ENCODE data around the gene CIDEC.

DNA sequence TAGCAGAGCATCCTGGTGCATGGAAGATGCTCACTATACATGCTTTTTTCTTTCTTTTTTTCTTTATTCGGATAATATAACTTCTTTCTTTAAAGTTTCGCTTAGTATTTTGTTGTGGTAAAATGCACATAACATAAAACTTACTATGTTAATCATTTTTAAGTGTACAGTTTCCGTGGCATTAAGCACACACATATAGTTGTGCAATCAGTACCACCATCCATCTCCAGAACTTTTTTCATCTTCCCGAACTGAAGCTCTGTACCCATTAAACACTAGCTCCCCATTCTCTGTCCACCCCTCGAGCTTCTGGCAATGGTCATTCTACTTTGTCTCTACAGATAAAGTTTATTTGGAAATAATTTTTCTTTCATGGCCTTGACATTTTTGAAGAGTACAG, 9.4 kb upstream of the CIDEC start:
- TF ChIP-seq, protein P1, sequence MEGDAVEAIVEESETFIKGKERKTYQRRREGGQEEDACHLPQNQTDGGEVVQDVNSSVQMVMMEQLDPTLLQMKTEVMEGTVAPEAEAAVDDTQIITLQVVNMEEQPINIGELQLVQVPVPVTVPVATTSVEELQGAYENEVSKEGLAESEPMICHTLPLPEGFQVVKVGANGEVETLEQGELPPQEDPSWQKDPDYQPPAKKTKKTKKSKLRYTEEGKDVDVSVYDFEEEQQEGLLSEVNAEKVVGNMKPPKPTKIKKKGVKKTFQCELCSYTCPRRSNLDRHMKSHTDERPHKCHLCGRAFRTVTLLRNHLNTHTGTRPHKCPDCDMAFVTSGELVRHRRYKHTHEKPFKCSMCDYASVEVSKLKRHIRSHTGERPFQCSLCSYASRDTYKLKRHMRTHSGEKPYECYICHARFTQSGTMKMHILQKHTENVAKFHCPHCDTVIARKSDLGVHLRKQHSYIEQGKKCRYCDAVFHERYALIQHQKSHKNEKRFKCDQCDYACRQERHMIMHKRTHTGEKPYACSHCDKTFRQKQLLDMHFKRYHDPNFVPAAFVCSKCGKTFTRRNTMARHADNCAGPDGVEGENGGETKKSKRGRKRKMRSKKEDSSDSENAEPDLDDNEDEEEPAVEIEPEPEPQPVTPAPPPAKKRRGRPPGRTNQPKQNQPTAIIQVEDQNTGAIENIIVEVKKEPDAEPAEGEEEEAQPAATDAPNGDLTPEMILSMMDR (conservative IDR thresholded peaks at IDR 0.05): no peak
- no peak for TF ChIP-seq EZH2 (IDR thresholded peaks at IDR 0.05; ENCODE audit: low read depth)

Measured in PC-9 (cell line).